Subcutaneous adipose tissue (tissue), 4 donors: ENCODE results near the gene P2RX6. TPM values are rescaled to one million over a fixed set of nuclear protein-coding genes. Genes with fewer than 3 reads are reported as not detected.

Experiments
- CTCF ChIP-seq: fragments of 450-650 bp; IDR thresholded peaks from one replicate; pipeline ENCODE4 v1.5.1; 2016; ENCODE audit warnings: low read depth, mild to moderate bottlenecking, control low read depth, antibody characterized with exemption, moderate library complexity
- small RNA-seq: library from RNA; depleted of rRNA; stranded (forward); fragments of <200 nt; gene quantifications from one replicate; pipeline ENCODE3, GENCODE V24; 2016
- total RNA-seq, 4 donors: library from RNA; depleted of rRNA; stranded (reverse); fragments of >200 nt; gene quantifications; one replicate each; pipeline ENCODE4 v1.1.0, GENCODE V29; 2016

The P2RX6 gene
- total RNA-seq, 4 donors from 2014 or later, result 0.49 to 3.7 (median 1.2) TPM

GRCh38 chr22:21070690-21071615 is 56.0 kb downstream of the P2RX6 start:
- TF ChIP-seq CTCF, result no peak

DNA sequence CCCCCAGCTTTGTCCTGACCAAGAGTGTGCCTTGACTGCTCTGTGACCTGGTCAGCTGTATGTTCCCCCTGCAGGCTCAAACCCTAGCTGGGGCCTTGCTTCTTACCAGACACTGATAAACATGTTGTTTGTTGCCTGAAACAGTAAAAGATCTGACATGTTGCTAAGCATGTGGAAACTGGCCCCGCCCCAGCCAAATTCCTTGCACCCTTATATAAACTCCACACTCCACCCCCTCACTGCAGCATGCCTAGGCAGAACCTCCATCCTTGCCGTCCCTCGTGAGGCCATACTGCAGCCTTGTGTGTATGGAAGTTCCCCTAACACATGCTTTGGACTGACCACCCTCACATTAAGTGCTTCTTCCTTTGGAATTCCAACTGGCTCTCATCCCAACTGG is 58.1 kb downstream of the P2RX6 start:
- TF ChIP-seq CTCF, result no peak

DNA sequence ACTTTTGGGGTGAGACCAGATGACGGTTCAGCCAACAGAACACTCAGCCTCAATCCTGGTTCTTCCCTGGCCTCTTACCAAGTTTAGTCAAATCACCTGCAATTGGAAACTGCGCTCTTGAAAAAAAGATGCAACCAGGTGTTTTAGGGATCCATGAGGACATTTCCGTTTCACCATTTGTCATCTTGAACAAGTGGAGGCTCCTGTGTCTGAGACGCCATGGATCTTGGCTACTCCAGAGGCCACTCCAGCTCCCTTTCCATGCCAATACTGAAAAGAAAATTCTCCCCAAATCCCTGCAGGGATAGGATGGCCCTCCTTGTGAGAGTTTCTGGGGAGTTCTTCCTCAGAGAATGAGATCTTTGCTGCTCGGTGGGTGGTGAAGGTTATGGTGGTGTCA is 58.5 kb downstream of the P2RX6 start:
- no peak for TF ChIP-seq CTCF

GRCh38 chr22:21074102-21074715 is 59.2 kb downstream of the P2RX6 start:
- TF ChIP-seq CTCF, result no peak

- TF ChIP-seq CTCF, result no peak
Measured at GRCh38 chr22:21075516-21076138, 60.7 kb downstream of the P2RX6 start.

DNA sequence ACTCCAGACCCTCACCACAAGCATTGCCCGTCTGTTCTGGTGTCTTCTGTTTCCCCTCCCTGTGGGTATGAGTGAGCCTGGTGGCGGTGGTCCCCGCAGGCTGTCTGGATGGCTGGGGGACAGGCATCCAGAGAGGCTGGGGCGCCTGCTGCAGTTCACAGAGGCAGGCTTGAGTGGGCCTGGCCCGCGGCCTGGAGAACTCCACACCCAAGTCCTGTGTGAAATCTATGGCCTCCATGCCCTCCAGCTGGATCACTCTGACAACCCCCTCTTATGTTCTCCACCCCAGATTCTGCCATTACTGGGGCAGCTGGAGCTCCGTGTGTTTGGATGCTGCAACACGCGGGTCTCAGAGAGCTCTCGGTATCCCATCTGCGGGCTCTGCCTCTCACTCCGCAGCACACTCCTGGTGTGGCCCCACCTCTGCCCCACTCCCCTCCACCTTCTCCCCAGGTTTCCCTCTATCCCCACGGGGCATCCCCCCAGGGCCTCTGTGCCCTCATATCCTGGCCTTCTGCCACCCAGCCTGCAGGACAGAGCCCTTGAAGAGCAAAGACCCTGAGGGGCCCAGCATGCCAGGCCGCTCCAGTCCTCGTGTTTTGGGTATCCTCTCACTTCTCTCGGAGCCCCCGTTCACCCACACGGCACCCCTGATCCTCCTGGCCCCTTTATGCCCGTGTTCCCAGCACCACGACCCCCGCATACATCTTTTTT is 62.1 kb downstream of the P2RX6 start:
- TF ChIP-seq CTCF, result no peak

Small RNA genes within 50 kb of the gene (small RNA-seq; reads per million reads assigned to genes)
- not detected for gene MIR649

Other genes starting within 250 kb of the P2RX6 start
- gene SERPIND1, start 241.1 kb upstream of the P2RX6 start, total RNA-seq, result under 1 TPM in 1 of 4 donors, not detected in 3; 0.22 TPM
- gene PI4KA, start 156.4 kb upstream of the P2RX6 start, total RNA-seq, result 10 to 100 TPM; 67.3 to 92.9 (median 76.5) TPM
- 10 to 100 TPM; 20.5 to 27.1 (median 24.4) TPM for gene SNAP29, start 156.2 kb upstream of the P2RX6 start, total RNA-seq
- gene CRKL, start 97.8 kb upstream of the P2RX6 start, total RNA-seq, result 10 to 100 TPM; 32.1 to 39.8 (median 35.9) TPM
- 1 to 10 TPM; 1.3 to 5.7 (median 1.5) TPM for gene AIFM3, start 47.9 kb upstream of the P2RX6 start, total RNA-seq
- 10 to 100 TPM; 41.1 to 60.8 (median 43.4) TPM for gene LZTR1, start 32.9 kb upstream of the P2RX6 start, total RNA-seq
- gene THAP7, start 13.0 kb upstream of the P2RX6 start, total RNA-seq, result 10 to 100 TPM; 20.7 to 26.6 (median 23.5) TPM
- gene SLC7A4, start 17.4 kb downstream of the P2RX6 start, total RNA-seq, result 1 to 10 TPM in 3 of 4 donors, under 1 TPM in 1; 0.94 to 4.4 (median 2.1) TPM
- gene LRRC74B, start 30.8 kb downstream of the P2RX6 start, total RNA-seq, result not detected